Germinal center (tissue), 1 donor: ENCODE data around the gene STKLD1.
"Not testable (repeated sequence)": the region's sequence is repeated elsewhere in the genome, so short reads cannot be mapped to it uniquely, and the experiment has no call there.

Source experiments
- DNase-seq: peaks from one replicate; pipeline ENCODE4 v3.0.0; 2012; ENCODE audit warnings: mixed read lengths, low spot score

The STKLD1 gene

GRCh38 chr9:133362359-133363044, 13.7 kb upstream of the STKLD1 start:
- DNase-seq, result no peak

GRCh38 chr9:133366435-133366834, 9.7 kb upstream of the STKLD1 start:
- DNase-seq, result no peak

GRCh38 chr9:133367221-133367620, 8.9 kb upstream of the STKLD1 start:
- DNase-seq, result no peak

DNA sequence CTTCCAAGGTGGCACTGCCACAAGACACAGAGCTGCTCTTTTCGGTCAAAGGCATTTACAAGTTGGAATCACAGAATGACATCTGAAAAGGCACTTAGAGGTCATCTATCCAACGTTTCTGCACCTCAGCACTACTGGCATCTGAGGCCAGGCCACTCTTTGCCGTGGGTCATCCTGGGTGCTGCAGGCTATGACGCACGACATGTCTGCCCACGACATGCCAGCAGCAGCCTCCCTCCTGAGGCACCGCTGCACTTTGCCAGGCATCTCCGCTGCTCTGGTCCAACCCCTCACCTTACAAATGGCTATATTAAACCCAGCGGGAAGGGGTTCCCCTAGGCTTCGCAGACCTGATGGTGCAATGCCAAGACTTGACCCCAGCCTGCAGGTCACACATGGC, 8.4 kb upstream of the STKLD1 start:
- no peak for DNase-seq

- DNase-seq, result no peak
Measured at GRCh38 chr9:133368249-133368881, 7.8 kb upstream of the STKLD1 start.

DNA sequence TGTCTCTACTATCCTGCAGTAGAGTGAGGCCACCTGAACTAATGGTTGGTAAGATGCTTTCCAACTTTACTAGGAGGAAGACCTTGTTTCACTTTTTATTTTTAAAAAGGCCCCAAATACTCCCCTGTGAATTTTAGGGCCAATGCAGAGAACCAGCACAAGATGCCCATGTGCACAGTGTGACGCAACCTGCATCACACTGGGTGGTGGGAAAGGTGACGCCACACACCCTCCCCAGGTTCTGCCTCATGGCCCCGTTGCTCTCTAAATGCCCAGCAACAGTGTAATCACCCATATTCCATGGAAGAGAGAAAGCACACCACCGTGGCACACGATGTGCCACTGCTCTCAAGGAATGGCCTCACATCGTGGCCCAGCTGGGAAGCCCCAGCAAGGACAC, 6.7 kb upstream of the STKLD1 start:
- DNase-seq, result no peak

- no peak for DNase-seq
Measured at GRCh38 chr9:133369933-133370332, 6.2 kb upstream of the STKLD1 start.

DNA sequence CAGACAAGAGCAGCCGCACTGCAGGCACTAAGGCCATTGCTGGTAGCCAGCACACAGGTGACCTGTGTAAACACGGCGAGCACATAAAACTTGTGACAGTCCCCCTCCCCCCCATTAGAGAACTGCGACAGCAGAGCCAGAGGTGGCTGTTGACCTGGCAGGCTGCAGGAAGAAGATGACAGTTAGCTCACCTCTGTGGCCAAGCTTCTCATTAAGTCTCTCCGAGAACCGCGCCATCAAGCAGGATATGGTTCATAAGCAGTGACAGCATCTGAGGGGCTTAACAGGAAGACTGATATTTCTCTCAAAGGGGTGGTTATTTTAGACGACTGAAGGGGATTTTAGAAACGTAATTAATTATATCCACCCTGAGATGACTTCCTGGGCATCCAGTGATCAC, 5.5 kb upstream of the STKLD1 start:
- DNase-seq, result no peak

- DNase-seq, result no peak
Measured at GRCh38 chr9:133371261-133371711, 4.9 kb upstream of the STKLD1 start.

DNA sequence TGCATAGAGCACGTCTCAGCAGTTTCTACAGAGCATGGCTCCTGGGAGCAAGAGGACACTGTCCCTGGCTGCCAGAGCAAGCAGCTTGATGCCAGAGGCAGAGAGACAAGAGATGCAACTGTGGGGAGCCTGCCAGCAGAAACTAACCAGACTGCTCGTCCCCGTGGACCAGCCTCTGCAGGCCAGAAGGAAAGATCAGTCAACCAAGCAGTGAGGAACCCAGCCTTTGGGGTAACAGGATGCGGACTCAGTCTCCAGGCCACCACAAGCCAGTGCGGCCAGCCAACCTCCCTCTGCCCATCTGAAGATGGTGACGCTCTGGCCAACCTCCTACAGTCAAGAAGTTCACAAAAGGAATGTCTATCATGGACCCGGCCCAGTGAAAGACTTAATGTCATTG, 4.0 kb upstream of the STKLD1 start:
- DNase-seq, result no peak

- no peak for DNase-seq
Measured at GRCh38 chr9:133374612-133375115, 1.5 kb upstream of the STKLD1 start.

- DNase-seq, result no peak
Measured at GRCh38 chr9:133375116-133375723, 946 bp upstream of the STKLD1 start.

DNA sequence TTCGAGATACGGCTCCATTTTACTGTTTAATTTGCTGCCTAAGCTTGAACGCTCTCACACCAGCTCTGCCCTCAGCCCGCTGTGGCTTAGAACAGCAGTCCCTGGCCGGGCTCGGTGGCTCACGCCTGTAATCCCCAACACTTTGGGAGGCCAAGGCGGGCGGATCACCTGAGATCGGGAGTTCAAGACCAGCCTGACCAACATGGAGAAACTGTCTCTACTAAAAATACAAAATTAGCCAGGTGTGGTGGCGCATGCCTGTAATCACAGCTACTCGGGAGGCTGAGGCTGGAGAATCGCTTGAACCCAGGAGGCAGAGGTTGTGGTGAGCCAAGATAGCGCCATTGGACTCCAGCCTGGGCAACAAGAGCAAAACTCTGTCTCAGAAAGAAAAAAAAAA, 1.1 kb downstream of the STKLD1 start:
- not testable (repeated sequence) for DNase-seq

- DNase-seq, result no peak
Measured at GRCh38 chr9:133377721-133378216, 1.6 kb downstream of the STKLD1 start.

GRCh38 chr9:133378408-133378962, 2.3 kb downstream of the STKLD1 start:
- no peak for DNase-seq

DNA sequence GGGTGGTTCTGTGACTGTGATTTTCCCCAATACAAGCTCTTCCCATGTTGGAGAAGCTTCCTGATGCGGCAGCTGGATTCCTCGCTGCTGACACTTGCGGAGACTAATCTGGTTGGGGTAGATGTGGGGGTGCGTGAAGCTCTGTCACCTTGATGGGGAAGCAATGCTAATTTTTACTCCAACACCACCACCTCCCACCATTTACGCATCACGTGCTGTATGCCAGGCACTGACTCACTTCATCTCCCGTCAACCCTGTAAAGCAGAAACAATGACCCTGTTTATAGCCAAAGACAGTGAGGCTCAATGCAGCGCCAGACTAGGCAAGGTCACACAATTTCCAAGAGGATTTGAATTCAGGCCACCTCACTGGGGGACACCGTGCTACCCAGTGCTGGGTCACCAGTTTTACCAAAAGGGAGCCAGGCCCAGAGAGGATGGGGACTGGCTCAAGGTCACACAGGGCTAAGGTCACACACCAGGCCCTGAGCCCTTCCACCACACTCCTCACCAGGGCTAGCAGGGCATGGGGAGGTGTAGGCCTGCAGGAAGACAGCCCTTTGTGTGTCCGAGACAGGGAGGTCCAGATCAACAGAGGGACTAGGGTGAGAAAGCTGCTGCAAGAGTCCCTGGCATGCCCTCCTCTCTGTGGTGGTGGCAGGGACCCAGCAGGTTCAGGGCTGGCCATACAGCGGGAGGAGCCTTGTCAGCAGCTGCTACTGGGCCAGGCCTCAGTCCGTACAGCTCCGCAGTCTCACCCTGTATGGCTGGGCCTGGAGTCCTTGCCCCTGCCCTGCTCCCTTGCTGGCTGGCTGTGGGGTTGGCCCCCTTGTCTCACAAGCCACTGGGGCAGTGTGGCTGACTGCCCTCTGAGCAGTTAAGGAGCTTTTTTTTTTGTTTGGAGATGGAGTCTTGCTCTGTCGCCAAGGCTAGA, 3.3 kb downstream of the STKLD1 start:
- no peak for DNase-seq

DNA sequence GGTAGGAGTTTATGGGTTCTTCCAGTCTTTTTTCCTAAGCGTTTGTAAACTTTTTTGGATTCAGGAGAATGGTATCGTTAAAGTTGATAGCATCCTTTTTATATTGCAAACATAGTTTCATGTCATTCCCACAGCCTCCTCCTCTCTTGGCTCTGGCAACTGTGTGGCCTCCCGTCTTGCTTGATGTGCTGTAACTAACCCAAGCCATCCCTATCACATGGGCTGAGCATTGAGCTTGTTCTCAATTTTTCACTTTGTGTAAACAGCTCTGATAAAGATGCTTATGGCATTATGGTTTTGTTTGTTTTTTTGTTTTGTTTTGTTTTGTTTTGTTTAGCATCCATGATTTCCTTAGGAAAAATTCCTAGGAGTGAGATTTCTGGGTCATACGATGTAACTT, 4.6 kb downstream of the STKLD1 start:
- DNase-seq, result no peak

DNA sequence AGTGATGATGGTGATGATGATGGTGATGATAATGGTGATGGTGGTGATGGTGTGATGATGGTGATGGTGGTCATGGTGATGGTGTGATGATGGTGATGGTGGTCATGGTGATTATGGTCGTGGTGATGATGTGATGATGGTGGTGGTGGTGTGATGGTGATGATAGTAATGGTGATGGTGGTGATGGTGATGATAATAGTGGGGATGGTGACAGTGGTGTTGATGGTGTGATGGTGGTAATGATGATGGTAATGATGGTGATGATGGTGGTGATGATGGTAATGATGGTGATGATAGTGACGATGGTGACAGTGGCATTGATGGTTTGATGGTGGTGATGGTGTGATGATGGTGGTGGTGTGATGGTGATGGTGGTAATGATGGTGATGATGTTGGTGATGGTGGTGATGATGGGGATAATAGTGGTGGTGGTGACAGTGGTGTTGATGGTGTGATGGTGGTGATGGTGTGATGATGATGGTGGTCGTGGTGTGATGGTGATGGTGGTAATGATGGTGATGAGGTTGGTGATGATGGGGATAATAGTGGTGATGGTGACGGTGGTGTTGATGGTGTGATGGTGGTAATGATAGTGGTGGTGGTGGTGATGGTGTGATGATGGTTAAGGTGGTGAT, 6.5 kb downstream of the STKLD1 start:
- DNase-seq, result no peak

DNA sequence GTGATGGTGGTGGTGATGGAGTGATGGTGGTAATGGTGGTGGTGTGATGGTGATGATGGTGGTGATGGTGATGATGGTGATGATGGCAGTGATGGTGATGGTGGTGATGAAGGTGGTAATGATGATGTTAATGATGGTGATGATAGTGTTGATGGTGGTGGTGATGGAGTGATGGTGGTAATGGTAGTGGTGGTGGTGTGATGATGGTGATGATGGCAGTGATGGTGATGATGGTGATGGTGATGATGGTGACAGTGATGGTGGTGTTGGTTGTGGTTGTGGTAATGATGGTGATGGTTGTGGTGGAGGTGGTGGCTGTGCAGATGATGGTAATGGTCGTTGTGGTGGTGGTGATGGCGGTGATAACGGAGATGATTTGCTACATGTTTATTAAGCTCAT, 7.3 kb downstream of the STKLD1 start:
- DNase-seq, result no peak

- no peak for DNase-seq
Measured at GRCh38 chr9:133384736-133385321, 8.7 kb downstream of the STKLD1 start.

GRCh38 chr9:133385452-133385851, 9.3 kb downstream of the STKLD1 start:
- no peak for DNase-seq
